Measurements from ENCODE around the gene JPT1. TPM values are rescaled to one million over a fixed set of nuclear protein-coding genes. Genes with fewer than 3 reads are reported as not detected.
A peak's percentile ranks its signal among the peaks of the same experiment; 100 is the strongest.

The JPT1 gene
- 10 to 100 TPM; 13.5 to 53.4 (median 32.4) TPM for total RNA-seq

GRCh38 chr17:75154195-75155106 is at the start of gene JPT1:
JPT1 (minus strand) TSS chr17:75154512; CDS start chr17:75154397, 115 bp downstream.
- no peaks in the 10 kb centered on the region for H3K27me3 ChIP-seq
- no peaks in the 10 kb centered on the region for H3K9me3 ChIP-seq
- 5 to 7% methylated on average over 17 to 28 of the region's 67 CpGs for WGBS, 2 donors
- H3K27ac ChIP-seq, result peak within 1 kb of the TSS in 3 of 4 donors; percentile 39 to 81 (median 74)
- peak; percentile 96 to 97 for DNase-seq (ENCODE audit: low spot score in 2 of 2)
- TF ChIP-seq CTCF (IDR thresholded peaks at IDR 0.05) (peak in 1 of 5 experiments; percentile 36), POLR2A (IDR thresholded peaks at IDR 0.05) (peak; percentile 97 to 98), EP300 (IDR thresholded peaks at IDR 0.05) (peak; percentile 70 to 98)
- peaks cover 0 to 6% (median 0%) of the 10 kb centered on the region in 3 donors for H3K36me3 ChIP-seq
- peaks cover 0 to 19% (median 13%) of the 10 kb centered on the region in 4 donors for H3K4me1 ChIP-seq
- H3K4me3 ChIP-seq, result peak within 1 kb of the TSS; percentile 40 to 88 (median 76)

- no peaks in the 10 kb centered on the region for H3K9me3 ChIP-seq
- no peak for DNase-seq (ENCODE audit: low spot score in 2 of 2)
- WGBS, 2 donors, result 86 to 95% methylated on average over 6 of the region's 6 CpGs
- peaks cover 0 to 14% (median 7%) of the 10 kb centered on the region in 4 donors for H3K4me1 ChIP-seq
- H3K27me3 ChIP-seq, result no peaks in the 10 kb centered on the region
- H3K27ac ChIP-seq, result no peak overlapping the region
- TF ChIP-seq CTCF (IDR thresholded peaks at IDR 0.05) (no peak), POLR2A (IDR thresholded peaks at IDR 0.05) (no peak), EP300 (IDR thresholded peaks at IDR 0.05) (no peak)
- H3K36me3 ChIP-seq, result no peaks in the 10 kb centered on the region
- H3K4me3 ChIP-seq, result no peak overlapping the region
These were observed 45.7 kb upstream of the JPT1 start for GRCh38 chr17:75199886-75200618.

- WGBS, 2 donors, result 80% methylated on average over 4 of the region's 5 CpGs
- no peak overlapping the region for H3K27ac ChIP-seq
- no peaks in the 10 kb centered on the region for H3K4me1 ChIP-seq
- no peaks in the 10 kb centered on the region for H3K36me3 ChIP-seq
- H3K9me3 ChIP-seq, result no peaks in the 10 kb centered on the region
- no peak overlapping the region for H3K4me3 ChIP-seq
- TF ChIP-seq EP300 (IDR thresholded peaks at IDR 0.05) (no peak), POLR2A (IDR thresholded peaks at IDR 0.05) (no peak), CTCF (IDR thresholded peaks at IDR 0.05) (no peak)
- no peaks in the 10 kb centered on the region for H3K27me3 ChIP-seq
- no peak for DNase-seq (ENCODE audit: low spot score in 2 of 2)
These were observed 40.6 kb upstream of the JPT1 start for GRCh38 chr17:75194879-75195278.

GRCh38 chr17:75191584-75191983 is 37.3 kb upstream of the JPT1 start:
- H3K27ac ChIP-seq, result no peak overlapping the region
- H3K4me3 ChIP-seq, result no peak overlapping the region
- H3K36me3 ChIP-seq, result no peaks in the 10 kb centered on the region
- TF ChIP-seq POLR2A (IDR thresholded peaks at IDR 0.05) (no peak), EP300 (IDR thresholded peaks at IDR 0.05) (no peak), CTCF (IDR thresholded peaks at IDR 0.05) (no peak)
- WGBS, 2 donors, result 61 to 67% methylated on average over 4 of the region's 4 CpGs
- no peak for DNase-seq (ENCODE audit: low spot score in 2 of 2)
- H3K9me3 ChIP-seq, result no peaks in the 10 kb centered on the region
- no peaks in the 10 kb centered on the region for H3K27me3 ChIP-seq
- no peaks in the 10 kb centered on the region for H3K4me1 ChIP-seq
